A673 (cell line): ENCODE results near the gene ATP5F1D. TPM values are rescaled to one million over a fixed set of nuclear protein-coding genes. Genes with fewer than 3 reads are reported as not detected.

Experiments used
- BruUV-seq: library from RNA; stranded (reverse); fragments of 400-500 nt; replicated peaks from 2 replicates; lab custom pipeline; 2021; lab: Mats Ljungman, UMichigan
- CTCF ChIA-PET: fragments of 300-600 bp; sonication (Branson Sonifier 250); formaldehyde crosslinking; loops from one replicate; lab custom pipeline; 2022; ENCODE audit warnings: antibody characterized with exemption; lab: Charles Lee
- POLR2A ChIA-PET: fragments of 300-600 bp; sonication (Branson Sonifier 250); formaldehyde crosslinking; loops from one replicate; lab custom pipeline; 2022; ENCODE audit warnings: antibody characterized with exemption; ENCODE audit not compliant: low non-redundant PET; lab: Charles Lee
- DNase-seq: peaks from one replicate; pipeline ENCODE4 v3.0.0-alpha.2; 2015; ENCODE audit warnings: low spot score
- H3K27ac ChIP-seq: fragments of 200-600 bp; sonication (generic); 2 replicates; pipeline ENCODE4 v1.5.1; 2016; ENCODE audit warnings: mixed run types, low read depth, mild to moderate bottlenecking, mixed read lengths, antibody characterized with exemption, low read length; ENCODE audit not compliant: poor library complexity, severe bottlenecking
- H3K27me3 ChIP-seq: fragments of 200-600 bp; sonication (generic); replicated peaks from 2 replicates; pipeline ENCODE4 v1.6.1; 2017; ENCODE audit warnings: mixed run types, low read depth, mild to moderate bottlenecking, mixed read lengths, antibody characterized with exemption, low read length; ENCODE audit not compliant: insufficient read depth, poor library complexity
- H3K36me3 ChIP-seq: fragments of 200-600 bp; sonication (generic); 2 replicates; pipeline ENCODE4 v1.6.1; 2016; ENCODE audit warnings: mixed run types, mild to moderate bottlenecking, mixed read lengths, antibody characterized with exemption, low read length; ENCODE audit not compliant: insufficient read depth, poor library complexity, severe bottlenecking
- H3K4me1 ChIP-seq: fragments of 200-600 bp; sonication (generic); 2 replicates; pipeline ENCODE4 v1.6.1; 2017; ENCODE audit warnings: mixed run types, mild to moderate bottlenecking, mixed read lengths, antibody characterized with exemption, low read length; ENCODE audit not compliant: insufficient read depth, poor library complexity, severe bottlenecking
- H3K4me3 ChIP-seq: fragments of 200-600 bp; sonication (generic); 2 replicates; pipeline ENCODE4 v1.5.1; 2016; ENCODE audit warnings: low read depth, mixed run types, mild to moderate bottlenecking, mixed read lengths, low read length; ENCODE audit not compliant: poor library complexity, severe bottlenecking
- H3K9me3 ChIP-seq: fragments of 200-600 bp; sonication (generic); 2 replicates; pipeline ENCODE4 v1.6.1; 2016; ENCODE audit warnings: mixed run types, low read depth, mild to moderate bottlenecking, mixed read lengths, antibody characterized with exemption, low read length; ENCODE audit not compliant: poor library complexity, severe bottlenecking
- CTCF ChIP-seq: fragments of 300-800, 200-600 bp; sonication (generic); conservative IDR thresholded peaks from 2 replicates; pipeline ENCODE4 v1.5.1; 2017; ENCODE audit warnings: low read depth, mild to moderate bottlenecking, antibody characterized with exemption, low read length, moderate library complexity, mixed read lengths
- EZH2 ChIP-seq: fragments of 200-600 bp; sonication (generic); IDR thresholded peaks from 2 replicates; pipeline ENCODE4 v1.6.1; 2017; ENCODE audit warnings: borderline replicate concordance, low read depth, mild to moderate bottlenecking, mixed read lengths, antibody characterized with exemption, low read length; ENCODE audit not compliant: poor library complexity, severe bottlenecking
- intact Hi-C: fragments of 100-400 bp; cut with micrococcal nuclease; formaldehyde crosslinking; loops from one replicate; pipeline ENCODE4 v1.10.0; 2022; ENCODE audit not compliant: unreplicated experiment
- total RNA-seq: library from RNA; stranded (reverse); gene quantifications from 2 replicates; pipeline ENCODE4 v1.2.3, GENCODE V29; 2021

The ATP5F1D gene
- total RNA-seq, 1 experiment from 2014 or later: 237 TPM

GRCh38 chr19:1226522-1227303 lies 14.8 kb upstream of the ATP5F1D start:
- ChIA-PET CTCF (no interaction called here), POLR2A (no interaction called here)
- Histone ChIP-seq H3K36me3 (peaks cover 22% of the 10 kb centered on the region), H3K4me3 (no peak overlapping the region), H3K27ac (no peak overlapping the region), H3K4me1 (no peaks in the 10 kb centered on the region), H3K9me3 (no peaks in the 10 kb centered on the region), H3K27me3 (no peaks in the 10 kb centered on the region)
- no peak for DNase-seq
- TF ChIP-seq EZH2: no peak
- intact Hi-C loops: no loop called here
- no TSS peak for BruUV-seq

DNA sequence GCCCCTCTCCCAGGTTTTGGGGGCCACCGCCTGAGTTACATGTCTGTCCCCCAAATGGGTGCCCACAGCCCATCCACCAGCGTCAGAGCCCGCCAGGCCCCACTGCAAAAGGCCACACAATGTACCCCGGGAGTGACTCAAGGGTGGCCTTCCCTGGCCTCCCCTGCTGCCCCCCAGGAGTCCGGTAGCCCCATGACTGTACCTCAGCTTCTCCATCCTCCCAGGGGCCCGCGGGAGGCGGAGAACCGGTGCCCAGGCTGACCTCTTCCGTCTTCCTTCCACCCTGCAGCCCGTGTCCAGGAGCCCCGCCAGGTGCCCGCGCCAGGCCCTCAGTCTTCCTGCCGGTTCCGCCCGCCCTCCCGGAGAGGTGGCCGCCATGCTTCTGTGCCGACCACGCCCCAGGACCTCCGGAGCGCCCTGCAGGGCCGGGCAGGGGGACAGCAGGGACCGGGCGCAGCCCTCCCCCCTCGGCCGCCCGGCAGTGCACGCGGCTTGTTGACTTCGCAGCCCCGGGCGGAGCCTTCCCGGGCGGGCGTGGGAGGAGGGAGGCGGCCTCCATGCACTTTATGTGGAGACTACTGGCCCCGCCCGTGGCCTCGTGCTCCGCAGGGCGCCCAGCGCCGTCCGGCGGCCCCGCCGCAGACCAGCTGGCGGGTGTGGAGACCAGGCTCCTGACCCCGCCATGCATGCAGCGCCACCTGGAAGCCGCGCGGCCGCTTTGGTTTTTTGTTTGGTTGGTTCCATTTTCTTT lies 14.1 kb upstream of the ATP5F1D start:
- POLR2A ChIA-PET: no interaction called here
- intact Hi-C loops: no loop called here

DNA sequence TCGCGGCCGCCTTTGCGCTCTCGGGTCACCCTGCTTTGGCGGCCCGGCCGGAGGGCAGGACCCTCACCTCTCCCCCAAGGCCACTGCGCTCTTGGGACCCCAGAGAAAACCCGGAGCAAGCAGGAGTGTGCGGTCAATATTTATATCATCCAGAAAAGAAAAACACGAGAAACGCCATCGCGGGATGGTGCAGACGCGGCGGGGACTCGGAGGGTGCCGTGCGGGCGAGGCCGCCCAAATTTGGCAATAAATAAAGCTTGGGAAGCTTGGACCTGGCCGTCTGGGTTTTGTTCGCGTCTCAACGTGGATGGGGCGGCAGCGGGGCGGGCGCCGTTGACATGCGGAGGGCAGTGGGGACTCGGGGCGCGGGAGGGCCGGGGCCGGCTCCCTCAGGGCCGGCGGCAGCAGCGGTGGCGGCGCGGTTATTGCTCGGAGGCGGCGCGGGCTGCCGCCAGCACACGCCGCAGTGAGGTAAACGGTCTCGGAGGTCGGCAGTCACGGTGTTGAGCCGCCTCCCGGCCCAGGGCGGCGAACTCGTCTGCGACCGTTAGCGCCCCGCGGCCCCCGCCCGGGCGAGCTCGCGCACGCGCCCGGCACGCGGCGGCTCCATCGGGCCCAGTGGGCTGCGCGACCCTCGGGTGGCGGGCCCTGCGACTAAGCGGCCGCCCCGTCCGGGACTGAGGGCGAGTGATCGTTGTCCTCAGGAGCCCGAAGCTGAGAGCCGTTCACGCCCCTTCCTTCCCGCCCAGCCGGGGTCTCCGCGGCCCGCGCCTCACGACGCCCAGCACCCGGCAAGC lies 13.2 kb upstream of the ATP5F1D start:
- Histone ChIP-seq H3K36me3 (peaks cover 11% of the 10 kb centered on the region), H3K4me1 (no peaks in the 10 kb centered on the region), H3K4me3 (no peak overlapping the region), H3K27me3 (no peaks in the 10 kb centered on the region), H3K9me3 (no peaks in the 10 kb centered on the region), H3K27ac (no peak overlapping the region)
- no TSS peak for BruUV-seq
- ChIA-PET CTCF (interaction anchor here (0.7 kb wide), 1 partner anchor 58 kb away, joined by 6 read pairs; no protein-coding TSS in a partner anchor), POLR2A (no interaction called here)
- no peak for DNase-seq
- intact Hi-C loops: no loop called here
- TF ChIP-seq EZH2 (no peak), CTCF (no peak)

More for the DNA sequence above, 14.1 kb upstream of the ATP5F1D start:
- H3K9me3 ChIP-seq: no peaks in the 10 kb centered on the region
- H3K36me3 ChIP-seq: peaks cover 20% of the 10 kb centered on the region
- no peaks in the 10 kb centered on the region for H3K27me3 ChIP-seq
- no peak for DNase-seq
- H3K4me3 ChIP-seq: no peak overlapping the region
- CTCF ChIA-PET: interaction anchor here (0.7 kb wide), 1 partner anchor 57 kb away, joined by 6 read pairs; no protein-coding TSS in a partner anchor
- TF ChIP-seq EZH2: no peak
- TF ChIP-seq CTCF: no peak
- H3K4me1 ChIP-seq: no peaks in the 10 kb centered on the region
- no peak overlapping the region for H3K27ac ChIP-seq
- BruUV-seq: no TSS peak
